Measurements from ENCODE around the gene PKNOX2. TPM values are rescaled to one million over a fixed set of nuclear protein-coding genes. Genes with fewer than 3 reads are reported as not detected.
A peak's percentile ranks its signal among the peaks of the same experiment; 100 is the strongest.

The PKNOX2 gene
- total RNA-seq, 1 donor from 2014 or later, result 21.5 TPM

- Mint-ChIP-seq H3K4me3 (no peak overlapping the region), H3K9me3 (no peaks in the 10 kb centered on the region), H3K36me3 (ENCODE audit: low read depth) (peaks cover 3% of the 10 kb centered on the region), H3K4me1 (peaks cover 26% of the 10 kb centered on the region), H3K27me3 (ENCODE audit: low read depth) (no peaks in the 10 kb centered on the region), H3K27ac (ENCODE audit: unreplicated experiment) (peak overlapping the region; percentile 59)
- no peak for DNase-seq (ENCODE audit: low read depth, low spot score)
- TF ChIP-seq CTCF (conservative IDR thresholded peaks at IDR 0.05), result no peak
These were observed 121.3 kb downstream of the PKNOX2 start for GRCh38 chr11:125285844-125286243.

GRCh38 chr11:125286486-125286885, 121.9 kb downstream of the PKNOX2 start:
- Mint-ChIP-seq H3K9me3 (no peaks in the 10 kb centered on the region), H3K4me3 (no peak overlapping the region), H3K4me1 (peaks cover 22% of the 10 kb centered on the region), H3K36me3 (ENCODE audit: low read depth) (peaks cover 3% of the 10 kb centered on the region), H3K27ac (ENCODE audit: unreplicated experiment) (no peak overlapping the region), H3K27me3 (ENCODE audit: low read depth) (no peaks in the 10 kb centered on the region)
- TF ChIP-seq CTCF (conservative IDR thresholded peaks at IDR 0.05), result no peak
- DNase-seq (ENCODE audit: low read depth, low spot score), result no peak

GRCh38 chr11:125287491-125288210, 123.1 kb downstream of the PKNOX2 start:
- TF ChIP-seq CTCF (conservative IDR thresholded peaks at IDR 0.05), result no peak
- no peaks in the 10 kb centered on the region for H3K9me3 Mint-ChIP-seq
- H3K36me3 Mint-ChIP-seq (ENCODE audit: low read depth), result peaks cover 3% of the 10 kb centered on the region
- H3K27me3 Mint-ChIP-seq (ENCODE audit: low read depth), result no peaks in the 10 kb centered on the region
- no peak overlapping the region for H3K4me3 Mint-ChIP-seq
- H3K4me1 Mint-ChIP-seq, result peaks cover 24% of the 10 kb centered on the region
- no peak for DNase-seq (ENCODE audit: low read depth, low spot score)
- H3K27ac Mint-ChIP-seq (ENCODE audit: unreplicated experiment), result no peak overlapping the region

GRCh38 chr11:125289419-125290098, 125.0 kb downstream of the PKNOX2 start:
- DNase-seq (ENCODE audit: low read depth, low spot score), result no peak
- no peaks in the 10 kb centered on the region for H3K27me3 Mint-ChIP-seq (ENCODE audit: low read depth)
- no peak for TF ChIP-seq CTCF (conservative IDR thresholded peaks at IDR 0.05)
- H3K27ac Mint-ChIP-seq (ENCODE audit: unreplicated experiment), result no peak overlapping the region
- H3K9me3 Mint-ChIP-seq, result no peaks in the 10 kb centered on the region
- H3K4me3 Mint-ChIP-seq, result no peak overlapping the region
- H3K36me3 Mint-ChIP-seq (ENCODE audit: low read depth), result peaks cover 3% of the 10 kb centered on the region
- H3K4me1 Mint-ChIP-seq, result peaks cover 31% of the 10 kb centered on the region

GRCh38 chr11:125290263-125290662, 125.7 kb downstream of the PKNOX2 start:
- Mint-ChIP-seq H3K27me3 (ENCODE audit: low read depth) (no peaks in the 10 kb centered on the region), H3K27ac (ENCODE audit: unreplicated experiment) (no peak overlapping the region), H3K4me3 (no peak overlapping the region), H3K9me3 (no peaks in the 10 kb centered on the region), H3K36me3 (ENCODE audit: low read depth) (peaks cover 6% of the 10 kb centered on the region), H3K4me1 (peaks cover 31% of the 10 kb centered on the region)
- no peak for DNase-seq (ENCODE audit: low read depth, low spot score)
- TF ChIP-seq CTCF (conservative IDR thresholded peaks at IDR 0.05), result no peak
